RWPE2 (cell line): Measurements from ENCODE around the gene SYT6.
A peak's percentile ranks its signal among the peaks of the same experiment; 100 is the strongest.

Experiments
- ATAC-seq: fragments of 200-7000 bp; cut with Tn5 transposase; 3 replicates; pipeline ENCODE4 v1.9.1; 2021; ENCODE audit warnings: low read depth
- DNase-seq: peaks from one replicate; pipeline ENCODE4 v3.0.0-alpha.2; 2020; ENCODE audit warnings: low spot score
- H3K27ac ChIP-seq: fragments of 450-650 bp; 2 replicates; pipeline ENCODE4 v1.5.1; 2017; ENCODE audit warnings: mild to moderate bottlenecking; ENCODE audit not compliant: poor library complexity, severe bottlenecking
- H3K27me3 ChIP-seq: fragments of 250-450 bp; sonication (Bioruptor Pico); 2 replicates; pipeline ENCODE4 v1.5.1; 2021; ENCODE audit warnings: mild to moderate bottlenecking, moderate library complexity; ENCODE audit not compliant: insufficient read depth, poor library complexity, severe bottlenecking
- H3K36me3 ChIP-seq: fragments of 250-450 bp; sonication (Bioruptor Pico); 2 replicates; pipeline ENCODE4 v1.5.1; 2020; ENCODE audit warnings: low read depth, mild to moderate bottlenecking, moderate library complexity
- H3K4me1 ChIP-seq: fragments of 250-450 bp; sonication (Bioruptor Pico); 2 replicates; pipeline ENCODE4 v1.5.1; 2021; ENCODE audit warnings: mild to moderate bottlenecking, moderate library complexity; ENCODE audit not compliant: insufficient read depth, poor library complexity, severe bottlenecking
- H3K4me3 ChIP-seq: fragments of 250-450 bp; sonication (Bioruptor Pico); 2 replicates; pipeline ENCODE4 v1.5.1; 2021; ENCODE audit warnings: mild to moderate bottlenecking, moderate library complexity; ENCODE audit not compliant: severe bottlenecking
- H3K9me3 ChIP-seq: fragments of 250-450 bp; sonication (Bioruptor Pico); 2 replicates; pipeline ENCODE4 v1.5.1; 2021; ENCODE audit warnings: mild to moderate bottlenecking, moderate library complexity; ENCODE audit not compliant: severe bottlenecking
- TF ChIP-seq, protein P1 (sequence below): fragments of 450-650 bp; IDR thresholded peaks from one replicate; pipeline ENCODE4 v1.5.1; 2017; ENCODE audit warnings: mild to moderate bottlenecking, moderate library complexity; ENCODE audit not compliant: poor library complexity, severe bottlenecking

SYT6 gene

DNA sequence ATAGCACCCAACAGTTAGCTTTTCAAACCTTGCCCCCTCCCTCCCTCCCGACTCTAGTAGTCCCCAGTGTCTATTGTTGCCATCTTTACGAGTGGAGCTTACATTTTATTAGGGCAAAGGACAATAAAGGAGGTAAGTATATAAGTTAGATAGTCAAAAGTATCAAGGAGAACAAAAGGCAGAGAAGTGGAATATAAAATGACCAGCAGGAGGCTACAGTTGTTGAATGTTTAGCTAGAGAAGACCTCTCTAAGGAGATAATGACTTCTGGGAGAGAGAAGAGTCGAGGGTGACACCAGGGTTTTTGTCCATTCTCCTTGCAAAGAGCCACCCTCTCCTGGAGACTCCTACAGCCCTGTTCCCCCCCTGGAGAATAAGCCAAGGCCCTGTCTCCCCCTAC, 48.7 kb downstream of the SYT6 start:
- Histone ChIP-seq H3K27ac (no peak overlapping the region), H3K4me3 (no peak overlapping the region), H3K36me3 (no peaks in the 10 kb centered on the region), H3K9me3 (no peaks in the 10 kb centered on the region), H3K27me3 (peaks cover 3% of the 10 kb centered on the region), H3K4me1 (no peaks in the 10 kb centered on the region)
- ATAC-seq (no peak), DNase-seq (no peak)
- TF ChIP-seq, protein P1, sequence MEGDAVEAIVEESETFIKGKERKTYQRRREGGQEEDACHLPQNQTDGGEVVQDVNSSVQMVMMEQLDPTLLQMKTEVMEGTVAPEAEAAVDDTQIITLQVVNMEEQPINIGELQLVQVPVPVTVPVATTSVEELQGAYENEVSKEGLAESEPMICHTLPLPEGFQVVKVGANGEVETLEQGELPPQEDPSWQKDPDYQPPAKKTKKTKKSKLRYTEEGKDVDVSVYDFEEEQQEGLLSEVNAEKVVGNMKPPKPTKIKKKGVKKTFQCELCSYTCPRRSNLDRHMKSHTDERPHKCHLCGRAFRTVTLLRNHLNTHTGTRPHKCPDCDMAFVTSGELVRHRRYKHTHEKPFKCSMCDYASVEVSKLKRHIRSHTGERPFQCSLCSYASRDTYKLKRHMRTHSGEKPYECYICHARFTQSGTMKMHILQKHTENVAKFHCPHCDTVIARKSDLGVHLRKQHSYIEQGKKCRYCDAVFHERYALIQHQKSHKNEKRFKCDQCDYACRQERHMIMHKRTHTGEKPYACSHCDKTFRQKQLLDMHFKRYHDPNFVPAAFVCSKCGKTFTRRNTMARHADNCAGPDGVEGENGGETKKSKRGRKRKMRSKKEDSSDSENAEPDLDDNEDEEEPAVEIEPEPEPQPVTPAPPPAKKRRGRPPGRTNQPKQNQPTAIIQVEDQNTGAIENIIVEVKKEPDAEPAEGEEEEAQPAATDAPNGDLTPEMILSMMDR = no peak

DNA sequence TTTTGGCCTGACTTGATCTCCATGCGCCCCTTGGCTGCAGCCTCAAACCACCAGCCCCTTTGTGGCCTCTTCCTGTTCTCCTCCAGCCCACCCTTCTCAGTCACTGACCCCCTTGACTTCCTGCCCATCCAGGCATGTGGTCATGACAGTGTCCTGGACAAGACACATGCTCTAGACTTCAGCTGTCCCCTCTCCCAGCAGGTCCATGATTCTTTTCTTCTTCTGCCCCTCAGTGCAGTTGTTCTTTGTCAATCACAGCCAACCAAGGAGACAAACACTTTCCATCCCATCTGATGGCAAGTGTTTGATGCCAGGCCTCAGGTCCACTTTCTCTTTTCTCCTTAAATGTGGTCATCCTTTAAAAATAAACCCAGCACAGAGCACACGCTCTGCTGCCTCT, 49.7 kb downstream of the SYT6 start:
- TF ChIP-seq, protein P1 = no peak
- no peak overlapping the region for H3K27ac ChIP-seq
- peaks cover 3% of the 10 kb centered on the region for H3K27me3 ChIP-seq
- no peaks in the 10 kb centered on the region for H3K4me1 ChIP-seq
- no peaks in the 10 kb centered on the region for H3K9me3 ChIP-seq
- no peaks in the 10 kb centered on the region for H3K36me3 ChIP-seq
- peak; percentile 8 for DNase-seq
- no peak for ATAC-seq
- H3K4me3 ChIP-seq = no peak overlapping the region

DNA sequence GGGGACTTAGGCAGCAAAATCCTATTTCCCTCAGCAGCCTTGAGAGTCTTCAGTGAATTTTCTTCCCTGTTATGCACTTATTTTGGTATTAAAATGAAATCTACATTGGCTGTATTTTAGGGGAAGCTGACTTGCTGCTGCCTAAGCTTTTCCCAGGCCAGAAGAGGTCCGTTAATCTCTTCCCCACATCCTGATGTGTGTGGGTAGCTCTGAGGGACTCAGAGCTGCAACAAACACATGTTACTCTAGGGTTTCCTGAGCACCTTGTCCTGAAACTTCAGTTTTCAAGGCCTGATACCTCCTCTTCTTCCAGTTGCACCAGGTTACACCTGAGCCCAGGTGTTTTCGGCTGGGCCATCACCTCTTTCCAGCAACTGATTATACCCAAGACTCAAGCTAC, 51.5 kb downstream of the SYT6 start:
- Histone ChIP-seq H3K4me1 (no peaks in the 10 kb centered on the region), H3K27ac (no peak overlapping the region), H3K27me3 (peaks cover 3% of the 10 kb centered on the region), H3K9me3 (no peaks in the 10 kb centered on the region), H3K36me3 (no peaks in the 10 kb centered on the region), H3K4me3 (no peak overlapping the region)
- TF ChIP-seq, protein P1 = no peak
- ATAC-seq (no peak), DNase-seq (peak; percentile 6)

DNA sequence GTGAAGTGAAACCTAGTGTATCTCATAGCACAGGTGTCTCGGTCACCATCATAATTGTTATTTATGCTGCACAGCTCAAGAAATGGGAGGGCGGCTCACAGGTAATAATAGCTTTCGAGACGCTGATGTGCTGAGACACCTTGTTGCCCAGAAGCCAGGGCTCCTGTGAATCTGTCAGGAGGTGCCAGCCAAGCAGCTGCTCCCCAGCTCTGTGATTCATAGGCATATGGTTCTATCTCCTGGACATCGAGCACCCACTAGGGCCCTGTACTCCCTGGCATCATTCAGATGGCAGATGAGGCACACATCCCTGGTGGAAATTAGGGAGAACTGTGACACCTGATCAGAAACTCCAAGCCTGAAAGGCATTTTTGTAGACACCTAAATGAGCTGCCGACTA, 53.5 kb downstream of the SYT6 start:
- Histone ChIP-seq H3K36me3 (no peaks in the 10 kb centered on the region), H3K27me3 (peaks cover 3% of the 10 kb centered on the region), H3K9me3 (no peaks in the 10 kb centered on the region), H3K4me1 (no peaks in the 10 kb centered on the region), H3K4me3 (no peak overlapping the region), H3K27ac (no peak overlapping the region)
- TF ChIP-seq, protein P1 = no peak
- no peak for DNase-seq
- ATAC-seq = no peak

DNA sequence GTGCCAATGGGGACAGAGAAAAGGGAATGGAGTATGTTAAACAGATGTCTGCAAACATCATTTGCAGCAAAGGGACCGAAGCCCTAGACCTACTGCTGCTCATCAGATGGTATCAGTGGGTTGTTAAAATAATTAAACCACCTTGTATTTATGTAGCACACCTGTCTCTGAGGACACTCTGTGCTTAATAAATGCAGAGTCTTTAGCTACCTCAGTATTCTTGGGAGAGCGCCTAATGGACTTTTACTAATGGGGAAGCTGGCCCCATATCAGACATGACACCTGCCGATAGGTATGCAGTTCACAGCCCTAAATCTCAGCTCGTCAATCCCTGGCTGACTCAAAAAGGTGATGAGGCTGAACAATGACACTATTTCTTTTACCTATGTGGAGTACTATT, 54.4 kb downstream of the SYT6 start:
- Histone ChIP-seq H3K36me3 (no peaks in the 10 kb centered on the region), H3K27me3 (peaks cover 3% of the 10 kb centered on the region), H3K27ac (no peak overlapping the region), H3K9me3 (no peaks in the 10 kb centered on the region), H3K4me1 (no peaks in the 10 kb centered on the region), H3K4me3 (no peak overlapping the region)
- ATAC-seq = no peak
- DNase-seq = no peak
- TF ChIP-seq, protein P1 = no peak
